ENCODE results near the gene C6orf89.

Gene C6orf89

DNA sequence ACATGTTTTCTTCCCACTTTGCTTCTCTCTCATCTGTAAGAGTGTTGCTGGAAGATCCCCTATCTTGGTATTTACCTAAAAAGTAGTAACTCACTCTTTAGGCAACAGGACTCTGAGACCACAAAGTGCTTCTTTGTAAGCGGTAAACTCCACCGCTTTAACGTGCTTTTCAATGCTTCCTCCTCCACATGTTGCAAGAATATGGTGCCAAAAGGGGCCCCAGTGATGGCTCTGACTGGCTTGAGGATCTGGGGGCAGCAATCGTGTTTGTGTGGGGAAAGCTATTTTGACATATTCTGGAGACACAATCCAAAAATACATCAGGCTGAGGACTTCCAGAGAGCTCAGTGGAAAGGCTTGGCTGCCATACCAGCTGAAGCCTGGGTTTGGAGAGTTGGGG lies 34.1 kb upstream of the C6orf89 start:
- DNase-seq (ENCODE audit: low read depth): no peak
- H3K4me3 ChIP-seq (ENCODE audit: low read depth, low read length): no peak overlapping the region
- in situ Hi-C loops (cut with HindIII; ENCODE audit: low sequenced_read_pairs): no loop called here
- TF ChIP-seq, protein P1, sequence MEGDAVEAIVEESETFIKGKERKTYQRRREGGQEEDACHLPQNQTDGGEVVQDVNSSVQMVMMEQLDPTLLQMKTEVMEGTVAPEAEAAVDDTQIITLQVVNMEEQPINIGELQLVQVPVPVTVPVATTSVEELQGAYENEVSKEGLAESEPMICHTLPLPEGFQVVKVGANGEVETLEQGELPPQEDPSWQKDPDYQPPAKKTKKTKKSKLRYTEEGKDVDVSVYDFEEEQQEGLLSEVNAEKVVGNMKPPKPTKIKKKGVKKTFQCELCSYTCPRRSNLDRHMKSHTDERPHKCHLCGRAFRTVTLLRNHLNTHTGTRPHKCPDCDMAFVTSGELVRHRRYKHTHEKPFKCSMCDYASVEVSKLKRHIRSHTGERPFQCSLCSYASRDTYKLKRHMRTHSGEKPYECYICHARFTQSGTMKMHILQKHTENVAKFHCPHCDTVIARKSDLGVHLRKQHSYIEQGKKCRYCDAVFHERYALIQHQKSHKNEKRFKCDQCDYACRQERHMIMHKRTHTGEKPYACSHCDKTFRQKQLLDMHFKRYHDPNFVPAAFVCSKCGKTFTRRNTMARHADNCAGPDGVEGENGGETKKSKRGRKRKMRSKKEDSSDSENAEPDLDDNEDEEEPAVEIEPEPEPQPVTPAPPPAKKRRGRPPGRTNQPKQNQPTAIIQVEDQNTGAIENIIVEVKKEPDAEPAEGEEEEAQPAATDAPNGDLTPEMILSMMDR (IDR thresholded peaks at IDR 0.05; ENCODE audit: low read depth, low read length, missing control alignments): no peak

DNA sequence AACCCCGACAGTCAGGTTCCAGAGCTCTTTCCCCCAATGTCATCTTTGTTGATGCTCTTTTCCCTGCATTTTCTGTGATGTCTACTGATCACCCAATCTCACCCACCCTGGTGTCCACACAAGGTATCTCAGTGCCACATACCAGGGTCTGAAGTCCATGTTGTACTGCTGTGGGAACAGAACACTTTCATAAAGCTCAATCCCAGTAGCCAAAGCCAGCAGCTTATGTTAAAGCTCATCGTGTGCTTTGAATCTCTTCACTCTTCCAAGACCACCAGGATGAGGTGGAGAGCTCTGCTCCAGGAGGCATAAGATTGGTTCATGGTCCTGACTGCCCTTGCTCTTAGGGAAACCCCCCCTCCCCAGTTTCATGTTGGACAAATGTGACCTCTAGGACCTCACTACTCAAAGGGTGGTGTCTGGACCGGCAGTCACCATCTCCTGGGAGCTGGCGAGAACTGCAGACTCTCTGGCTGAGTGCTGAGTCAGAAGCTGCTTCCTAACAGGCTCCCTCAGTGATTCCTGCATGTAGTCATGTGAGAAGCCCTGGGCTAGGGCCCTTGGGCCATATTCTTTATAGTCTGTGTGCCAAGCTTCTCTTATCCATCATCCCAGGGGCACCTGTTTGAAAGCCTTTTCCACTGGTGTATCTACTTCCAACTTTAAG lies 33.1 kb upstream of the C6orf89 start:
- H3K4me3 ChIP-seq (ENCODE audit: low read depth, low read length): no peak overlapping the region
- TF ChIP-seq, protein P1 (IDR thresholded peaks at IDR 0.05; ENCODE audit: low read depth, low read length, missing control alignments): peak; percentile 9
- no peak for DNase-seq (ENCODE audit: low read depth)
- in situ Hi-C loops (cut with HindIII; ENCODE audit: low sequenced_read_pairs): no loop called here

- TF ChIP-seq, protein P1 (IDR thresholded peaks at IDR 0.05; ENCODE audit: low read depth, low read length, missing control alignments): no peak
- peak; percentile 56 for DNase-seq (ENCODE audit: low read depth)
- H3K4me3 ChIP-seq (ENCODE audit: low read depth, low read length): no peak overlapping the region
- in situ Hi-C loops (cut with HindIII; ENCODE audit: low sequenced_read_pairs): no loop called here
Measured at GRCh38 chr6:36853325-36853724, 32.4 kb upstream of the C6orf89 start.

- in situ Hi-C loops (cut with HindIII; ENCODE audit: low sequenced_read_pairs): no loop called here
- TF ChIP-seq, protein P1 (IDR thresholded peaks at IDR 0.05; ENCODE audit: low read depth, low read length, missing control alignments): no peak
- no peak for DNase-seq (ENCODE audit: low read depth)
- no peak overlapping the region for H3K4me3 ChIP-seq (ENCODE audit: low read depth, low read length)
Measured at GRCh38 chr6:36855750-36856149, 30.0 kb upstream of the C6orf89 start.

DNA sequence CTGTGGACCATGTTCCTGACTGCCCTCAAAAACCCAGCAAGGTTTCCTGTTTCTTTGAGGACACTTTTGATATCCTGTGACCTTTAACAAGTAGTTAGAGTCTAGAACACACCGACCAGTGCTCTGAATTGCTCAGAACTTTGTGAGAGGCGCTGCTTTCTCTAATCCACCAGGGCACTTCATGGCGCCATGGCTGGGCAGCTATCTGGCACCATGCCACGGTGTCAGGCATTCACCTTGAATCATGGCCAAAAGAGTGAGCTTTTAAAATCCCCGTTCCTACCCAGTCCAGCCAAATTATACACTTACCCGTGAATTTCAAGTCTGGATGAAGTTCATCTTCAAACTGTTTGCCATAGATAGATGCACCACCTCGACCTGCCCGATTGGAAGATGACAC lies 29.5 kb upstream of the C6orf89 start:
- H3K4me3 ChIP-seq (ENCODE audit: low read depth, low read length): no peak overlapping the region
- no peak for DNase-seq (ENCODE audit: low read depth)
- TF ChIP-seq, protein P1 (IDR thresholded peaks at IDR 0.05; ENCODE audit: low read depth, low read length, missing control alignments): no peak
- in situ Hi-C loops (cut with HindIII; ENCODE audit: low sequenced_read_pairs): no loop called here

- H3K4me3 ChIP-seq (ENCODE audit: low read depth, low read length): no peak overlapping the region
- in situ Hi-C loops (cut with HindIII; ENCODE audit: low sequenced_read_pairs): no loop called here
- TF ChIP-seq, protein P1 (IDR thresholded peaks at IDR 0.05; ENCODE audit: low read depth, low read length, missing control alignments): no peak
- DNase-seq (ENCODE audit: low read depth): no peak
Measured at GRCh38 chr6:36857325-36857724, 28.4 kb upstream of the C6orf89 start.

Measured in astrocyte of the cerebellum (primary cell).